Neural progenitor cell (in vitro differentiated cells): Measurements from ENCODE around the gene OR6C75. TPM values are rescaled to one million over a fixed set of nuclear protein-coding genes. Genes with fewer than 3 reads are reported as not detected.
A peak's percentile ranks its signal among the peaks of the same experiment; 100 is the strongest.
"Not testable (repeated sequence)": the region's sequence is repeated elsewhere in the genome, so short reads cannot be mapped to it uniquely, and the experiment has no call there.

ENCODE experiments used
- DNase-seq: peaks from one replicate; pipeline ENCODE4 v3.0.0-alpha.2; 2016; ENCODE audit warnings: low spot score
- H2AFZ ChIP-seq: fragments of 200-600 bp; sonication (generic); replicated peaks from 2 replicates; pipeline ENCODE4 v1.6.1; 2016; ENCODE audit warnings: antibody characterized with exemption
- H3F3A ChIP-seq: fragments of 200-600 bp; sonication (generic); 2 replicates; pipeline ENCODE4 v1.6.1; 2016; ENCODE audit warnings: antibody characterized with exemption, low read depth
- H3K27ac ChIP-seq: fragments of 200-600 bp; sonication (generic); 2 replicates; pipeline ENCODE4 v1.5.1; 2016; ENCODE audit warnings: mild to moderate bottlenecking
- H3K27me3 ChIP-seq: fragments of 200-600 bp; sonication (generic); 2 replicates; pipeline ENCODE4 v1.6.1; 2016; ENCODE audit warnings: mild to moderate bottlenecking, moderate library complexity
- H3K36me3 ChIP-seq: fragments of 200-600 bp; sonication (generic); 2 replicates; pipeline ENCODE4 v1.5.1; 2016
- H3K4me1 ChIP-seq: fragments of 200-600 bp; sonication (generic); 2 replicates; pipeline ENCODE4 v1.6.1; 2016; ENCODE audit warnings: mixed run types
- H3K4me2 ChIP-seq: fragments of 200-600 bp; sonication (generic); 2 replicates; pipeline ENCODE4 v1.6.1; 2016
- H3K4me3 ChIP-seq: fragments of 200-600 bp; sonication (generic); 2 replicates; pipeline ENCODE4 v1.5.1; 2016
- H3K79me2 ChIP-seq: fragments of 200-600 bp; sonication (generic); 2 replicates; pipeline ENCODE4 v1.6.1; 2016; ENCODE audit warnings: low read depth
- H3K9ac ChIP-seq: fragments of 200-600 bp; sonication (generic); 2 replicates; pipeline ENCODE4 v1.6.1; 2016
- H3K9me3 ChIP-seq: fragments of 200-600 bp; sonication (generic); 2 replicates; pipeline ENCODE4 v1.5.1; 2016; ENCODE audit warnings: low read depth
- H4K20me1 ChIP-seq: fragments of 200-600 bp; sonication (generic); 2 replicates; pipeline ENCODE4 v1.6.1; 2016; ENCODE audit warnings: low read depth
- H3K27ac Mint-ChIP-seq: 3 replicates; pipeline ENCODE4 v1.8.0; 2021; ENCODE audit warnings: mixed read lengths
- H3K27me3 Mint-ChIP-seq: 2 replicates; pipeline ENCODE4 v1.8.0; 2022; ENCODE audit warnings: low read depth, mild to moderate bottlenecking, inconsistent platforms, moderate library complexity, mixed read lengths; ENCODE audit not compliant: insufficient read depth
- H3K36me3 Mint-ChIP-seq: 3 replicates; pipeline ENCODE4 v1.8.0; 2021; ENCODE audit warnings: mixed read lengths
- H3K4me1 Mint-ChIP-seq: 3 replicates; pipeline ENCODE4 v1.8.0; 2021; ENCODE audit warnings: mixed read lengths
- H3K4me3 Mint-ChIP-seq: 3 replicates; pipeline ENCODE4 v1.8.0; 2021; ENCODE audit warnings: mild to moderate bottlenecking, moderate library complexity, mixed read lengths
- H3K9me3 Mint-ChIP-seq: 3 replicates; pipeline ENCODE4 v1.8.0; 2020; ENCODE audit warnings: mixed read lengths
- EZH2 ChIP-seq: fragments of 200-600 bp; sonication (generic); IDR thresholded peaks from 2 replicates; pipeline ENCODE4 v1.6.1; 2017; ENCODE audit warnings: antibody characterized with exemption, mild to moderate bottlenecking, moderate library complexity
- EZH2phosphoT487 ChIP-seq: fragments of 200-600 bp; sonication (generic); IDR thresholded peaks from 2 replicates; pipeline ENCODE4 v1.6.1; 2017; ENCODE audit warnings: antibody characterized with exemption
- total RNA-seq: library from RNA; depleted of rRNA; stranded (reverse); fragments of >200 nt; gene quantifications from 2 replicates; pipeline ENCODE4 v1.2.3, GENCODE V29; 2015; ENCODE audit warnings: low replicate concordance
- TF ChIP-seq, protein P1 (sequence below): fragments of 200-600 bp; sonication (generic); IDR thresholded peaks from 2 replicates; pipeline ENCODE4 v1.5.1; 2017; ENCODE audit warnings: antibody characterized with exemption, mild to moderate bottlenecking

Gene OR6C75
- total RNA-seq, 1 donor from 2014 or later: not detected

DNA sequence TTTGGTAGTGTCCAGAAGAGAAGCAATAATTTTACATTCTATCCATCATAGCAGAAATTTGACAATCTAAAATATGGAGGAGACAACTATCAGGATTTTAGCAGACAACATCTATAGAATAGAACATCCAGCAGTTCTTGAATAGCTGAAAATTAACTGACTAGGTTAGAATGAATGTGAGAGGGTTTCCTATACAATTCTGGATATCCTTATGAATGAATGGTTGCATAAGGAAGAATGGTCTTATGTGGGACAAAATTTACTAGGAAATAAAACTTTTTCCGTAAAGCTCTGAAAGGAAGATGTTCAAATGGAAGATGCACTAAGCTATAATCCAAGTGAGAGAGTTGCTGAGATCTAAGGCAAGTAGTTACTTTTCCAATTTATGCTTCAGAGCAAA is 32.3 kb upstream of the OR6C75 start, which contains the start of gene OR6C3:
TSS of gene OR6C3 (plus strand) at position 301 of the 400 bp plus-strand sequence. CDS start 955 bp downstream, outside the sequence.
- Histone ChIP-seq H3F3A (no peaks in the 10 kb centered on the region), H3K4me2 (no peak within 1 kb of the TSS), H2AFZ (no peak within 1 kb of the TSS), H3K36me3 (no peaks in the 10 kb centered on the region), H3K9me3 (no peaks in the 10 kb centered on the region), H4K20me1 (no peaks in the 10 kb centered on the region), H3K27ac (no peak within 1 kb of the TSS), H3K9ac (no peak within 1 kb of the TSS), H3K79me2 (no peaks in the 10 kb centered on the region), H3K4me3 (no peak within 1 kb of the TSS), H3K4me1 (no peaks in the 10 kb centered on the region), H3K27me3 (no peaks in the 10 kb centered on the region)
- DNase-seq: no peak
- TF ChIP-seq EZH2phosphoT487 (no peak), EZH2 (no peak)
- TF ChIP-seq, protein P1, sequence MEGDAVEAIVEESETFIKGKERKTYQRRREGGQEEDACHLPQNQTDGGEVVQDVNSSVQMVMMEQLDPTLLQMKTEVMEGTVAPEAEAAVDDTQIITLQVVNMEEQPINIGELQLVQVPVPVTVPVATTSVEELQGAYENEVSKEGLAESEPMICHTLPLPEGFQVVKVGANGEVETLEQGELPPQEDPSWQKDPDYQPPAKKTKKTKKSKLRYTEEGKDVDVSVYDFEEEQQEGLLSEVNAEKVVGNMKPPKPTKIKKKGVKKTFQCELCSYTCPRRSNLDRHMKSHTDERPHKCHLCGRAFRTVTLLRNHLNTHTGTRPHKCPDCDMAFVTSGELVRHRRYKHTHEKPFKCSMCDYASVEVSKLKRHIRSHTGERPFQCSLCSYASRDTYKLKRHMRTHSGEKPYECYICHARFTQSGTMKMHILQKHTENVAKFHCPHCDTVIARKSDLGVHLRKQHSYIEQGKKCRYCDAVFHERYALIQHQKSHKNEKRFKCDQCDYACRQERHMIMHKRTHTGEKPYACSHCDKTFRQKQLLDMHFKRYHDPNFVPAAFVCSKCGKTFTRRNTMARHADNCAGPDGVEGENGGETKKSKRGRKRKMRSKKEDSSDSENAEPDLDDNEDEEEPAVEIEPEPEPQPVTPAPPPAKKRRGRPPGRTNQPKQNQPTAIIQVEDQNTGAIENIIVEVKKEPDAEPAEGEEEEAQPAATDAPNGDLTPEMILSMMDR: no peak
- Mint-ChIP-seq H3K4me1 (peaks cover 2% of the 10 kb centered on the region), H3K4me3 (no peak within 1 kb of the TSS), H3K27ac (no peak within 1 kb of the TSS), H3K27me3 (no peaks in the 10 kb centered on the region), H3K9me3 (no peaks in the 10 kb centered on the region), H3K36me3 (no peaks in the 10 kb centered on the region)

DNA sequence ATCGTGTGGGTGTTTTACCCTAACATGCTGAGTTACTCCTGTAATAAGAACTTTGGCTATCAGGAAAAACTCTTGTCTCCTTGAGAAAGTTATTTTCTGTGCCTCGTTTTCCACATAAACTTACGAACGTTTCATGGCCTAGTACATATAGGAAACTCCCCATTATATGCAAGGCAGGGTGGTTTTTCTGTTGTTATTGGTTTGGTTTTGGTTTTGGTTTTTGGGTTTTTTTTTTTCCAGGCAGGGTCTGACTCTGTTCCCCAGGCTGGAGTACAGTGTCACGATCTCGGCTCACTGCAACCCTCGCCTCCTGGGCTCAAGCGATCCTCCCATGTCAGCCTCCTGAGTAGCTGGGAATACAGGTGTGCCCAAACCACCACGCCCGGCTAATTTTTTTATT is 26.8 kb upstream of the OR6C75 start:
- Mint-ChIP-seq H3K4me1 (peaks cover 2% of the 10 kb centered on the region), H3K36me3 (no peaks in the 10 kb centered on the region)
- TF ChIP-seq EZH2phosphoT487 (no peak), EZH2 (no peak)
- TF ChIP-seq, protein P1: no peak

DNA sequence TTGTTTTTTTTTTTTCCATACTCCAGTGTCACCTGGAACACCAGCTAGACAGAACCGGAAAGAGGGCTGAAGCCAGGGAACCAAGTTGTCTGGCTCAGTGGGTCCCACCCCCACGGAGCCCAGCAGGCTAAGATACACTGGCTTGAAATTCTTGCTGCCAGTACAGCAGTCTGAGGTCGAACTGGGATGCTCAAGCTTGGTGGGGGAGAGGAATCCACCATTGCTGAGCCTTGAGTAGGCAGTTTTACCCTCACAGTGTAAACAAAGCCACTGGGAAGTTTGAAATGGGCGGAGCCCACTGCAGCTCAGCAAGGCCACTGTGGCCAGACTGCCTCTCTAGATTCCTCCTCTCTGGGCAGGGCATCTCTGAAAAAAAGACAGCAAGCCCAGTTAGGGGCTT is 7.4 kb upstream of the OR6C75 start:
- not testable (repeated sequence) for H3K9me3 Mint-ChIP-seq, H3K4me1 Mint-ChIP-seq, H3K36me3 Mint-ChIP-seq, H3K27me3 Mint-ChIP-seq, H3K36me3 ChIP-seq, H3F3A ChIP-seq, H3K27ac ChIP-seq, H3K4me3 Mint-ChIP-seq, H3K27me3 ChIP-seq, H3K27ac Mint-ChIP-seq, H4K20me1 ChIP-seq, H3K9ac ChIP-seq, H3K9me3 ChIP-seq, H3K79me2 ChIP-seq, H3K4me3 ChIP-seq
- H3K4me2 ChIP-seq: peak overlapping the region; percentile 13
- peak; percentile 44 for DNase-seq
- H2AFZ ChIP-seq: peak overlapping the region; percentile 98
- H3K4me1 ChIP-seq: peaks cover 11% of the 10 kb centered on the region

More for the DNA sequence above, 26.8 kb upstream of the OR6C75 start:
- Histone ChIP-seq H2AFZ (peak overlapping the region; percentile 57), H4K20me1 (no peaks in the 10 kb centered on the region), H3K4me3 (no peak overlapping the region), H3K27me3 (no peaks in the 10 kb centered on the region), H3K4me1 (peaks cover 8% of the 10 kb centered on the region), H3F3A (no peaks in the 10 kb centered on the region), H3K79me2 (no peaks in the 10 kb centered on the region), H3K9ac (no peak overlapping the region), H3K9me3 (no peaks in the 10 kb centered on the region), H3K36me3 (no peaks in the 10 kb centered on the region), H3K27ac (no peak overlapping the region), H3K4me2 (no peak overlapping the region)
- Mint-ChIP-seq H3K4me3 (no peak overlapping the region), H3K27ac (no peak overlapping the region), H3K9me3 (no peaks in the 10 kb centered on the region), H3K27me3 (no peaks in the 10 kb centered on the region)
- DNase-seq: no peak

DNA sequence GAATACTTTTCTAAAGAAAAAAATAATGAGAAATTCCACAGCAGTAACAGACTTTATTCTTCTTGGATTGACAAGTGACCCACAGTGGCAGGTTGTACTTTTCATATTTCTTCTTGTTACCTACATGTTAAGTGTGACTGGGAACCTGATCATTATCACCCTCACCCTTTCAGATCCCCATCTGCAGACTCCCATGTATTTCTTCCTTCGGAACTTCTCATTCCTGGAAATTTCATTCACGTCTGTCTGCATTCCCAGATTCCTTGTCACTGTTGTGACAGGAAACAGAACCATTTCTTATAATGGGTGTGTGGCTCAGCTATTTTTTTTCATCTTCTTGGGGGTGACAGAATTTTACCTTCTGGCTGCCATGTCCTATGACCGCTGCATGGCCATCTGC is 2.3 kb downstream of the OR6C75 start:
- Histone ChIP-seq H3K4me2 (no peak overlapping the region), H3K9me3 (no peaks in the 10 kb centered on the region), H3K27me3 (no peaks in the 10 kb centered on the region), H3F3A (no peaks in the 10 kb centered on the region), H3K9ac (no peak overlapping the region), H3K4me1 (no peaks in the 10 kb centered on the region), H3K79me2 (no peaks in the 10 kb centered on the region), H4K20me1 (no peaks in the 10 kb centered on the region), H2AFZ (peak overlapping the region; percentile 76), H3K36me3 (no peaks in the 10 kb centered on the region), H3K27ac (no peak overlapping the region), H3K4me3 (no peak overlapping the region)
- H3K27ac Mint-ChIP-seq: no peak overlapping the region
- H3K4me3 Mint-ChIP-seq: no peak overlapping the region
- peaks cover 2% of the 10 kb centered on the region for H3K27me3 Mint-ChIP-seq
- H3K4me1 Mint-ChIP-seq: no peaks in the 10 kb centered on the region
- DNase-seq: no peak
- H3K36me3 Mint-ChIP-seq: no peaks in the 10 kb centered on the region
- H3K9me3 Mint-ChIP-seq: no peaks in the 10 kb centered on the region
- TF ChIP-seq EZH2 (no peak), EZH2phosphoT487 (no peak)
- TF ChIP-seq, protein P1: no peak
